GM23338 (cell line): ENCODE measurements around the gene ADCY3. TPM values are rescaled to one million over a fixed set of nuclear protein-coding genes. Genes with fewer than 3 reads are reported as not detected.

Source experiments
- ATAC-seq: fragments of 200-7000 bp; cut with Tn5 transposase; 3 replicates; pipeline ENCODE4 v1.9.1; 2020
- DNase-seq: peaks from one replicate; pipeline ENCODE4 v3.0.0-alpha.2; 2015; ENCODE audit warnings: low spot score
- H2AFZ ChIP-seq: fragments of 200-600 bp; sonication (generic); 2 replicates; pipeline ENCODE4 v1.8.0; 2016; ENCODE audit warnings: antibody characterized with exemption, mild to moderate bottlenecking, moderate library complexity
- H3F3A ChIP-seq: fragments of 200-600 bp; sonication (generic); replicated peaks from 2 replicates; pipeline ENCODE4 v1.8.0; 2017; ENCODE audit warnings: antibody characterized with exemption, mixed run types, low read depth
- H3K27ac ChIP-seq: fragments of 200-600 bp; sonication (generic); 2 replicates; pipeline ENCODE4 v1.6.1; 2016; ENCODE audit warnings: low read depth
- H3K27me3 ChIP-seq: fragments of 200-600 bp; sonication (generic); 2 replicates; pipeline ENCODE4 v1.8.0; 2016; ENCODE audit warnings: mild to moderate bottlenecking, mixed run types, moderate library complexity; ENCODE audit not compliant: insufficient read depth
- H3K36me3 ChIP-seq: fragments of 200-600 bp; sonication (generic); 2 replicates; pipeline ENCODE4 v1.8.0; 2016; ENCODE audit warnings: mild to moderate bottlenecking; ENCODE audit not compliant: insufficient read depth
- H3K4me1 ChIP-seq: fragments of 200-600 bp; sonication (generic); 2 replicates; pipeline ENCODE4 v1.8.0; 2016; ENCODE audit warnings: mild to moderate bottlenecking, moderate library complexity; ENCODE audit not compliant: insufficient read depth
- H3K4me2 ChIP-seq: fragments of 200-600 bp; sonication (generic); 2 replicates; pipeline ENCODE4 v1.7.1; 2017; ENCODE audit warnings: mixed run types
- H3K4me3 ChIP-seq: fragments of 200-600 bp; sonication (generic); 2 replicates; pipeline ENCODE4 v1.6.1; 2016; ENCODE audit warnings: mixed run types
- H3K79me2 ChIP-seq: fragments of 200-600 bp; sonication (generic); replicated peaks from 2 replicates; pipeline ENCODE4 v1.8.0; 2017; ENCODE audit warnings: mild to moderate bottlenecking; ENCODE audit not compliant: insufficient read depth
- H3K9me2 ChIP-seq: fragments of 200-600 bp; sonication (generic); 2 replicates; pipeline ENCODE4 v1.8.0; 2017; ENCODE audit not compliant: insufficient read depth
- H4K20me1 ChIP-seq: fragments of 200-600 bp; sonication (generic); replicated peaks from 2 replicates; pipeline ENCODE4 v1.8.0; 2017; ENCODE audit warnings: mild to moderate bottlenecking; ENCODE audit not compliant: insufficient read depth
- H3K27ac Mint-ChIP-seq: 2 replicates; pipeline ENCODE4 v1.8.0; 2020; ENCODE audit warnings: inconsistent platforms, mild to moderate bottlenecking, moderate library complexity, mixed read lengths
- H3K27me3 Mint-ChIP-seq: 3 replicates; pipeline ENCODE4 v1.8.0; 2022; ENCODE audit warnings: low read depth, mild to moderate bottlenecking, moderate library complexity, mixed read lengths, inconsistent platforms; ENCODE audit not compliant: insufficient read depth, poor library complexity
- H3K36me3 Mint-ChIP-seq: 3 replicates; pipeline ENCODE4 v1.8.0; 2021; ENCODE audit warnings: low read depth, mild to moderate bottlenecking, inconsistent platforms, moderate library complexity, mixed read lengths
- H3K4me1 Mint-ChIP-seq: 3 replicates; pipeline ENCODE4 v1.8.0; 2020; ENCODE audit warnings: mild to moderate bottlenecking, inconsistent platforms, mixed read lengths
- H3K4me3 Mint-ChIP-seq: 3 replicates; pipeline ENCODE4 v1.8.0; 2021; ENCODE audit warnings: moderate library complexity, mild to moderate bottlenecking, inconsistent platforms, mixed read lengths
- H3K9me3 Mint-ChIP-seq: 3 replicates; pipeline ENCODE4 v1.8.0; 2020; ENCODE audit warnings: moderate library complexity, mild to moderate bottlenecking, inconsistent platforms, mixed read lengths
- CREB1 ChIP-seq: fragments of 250-450 bp; sonication (Bioruptor Pico); IDR thresholded peaks from 2 replicates; pipeline ENCODE4 v1.5.0; 2020; ENCODE audit warnings: low read depth, mild to moderate bottlenecking, moderate library complexity
- CTCF ChIP-seq, 2 experiments: fragments of 200-600 bp in 1 of 2; sonication (generic) in 1 of 2; conservative IDR thresholded peaks; 2 replicates each; pipeline versions ENCODE4 v1.5.1 to v1.6.1; 2016 to 2017; ENCODE audit warnings: antibody characterized with exemption in 2 of 2, low read depth in 2 of 2, mild to moderate bottlenecking in 2 of 2, moderate library complexity in 1 of 2
- ETS1 ChIP-seq: IDR thresholded peaks from 2 replicates; pipeline ENCODE4 v1.6.1; 2016; ENCODE audit warnings: antibody characterized with exemption
- EZH2 ChIP-seq: fragments of 200-600 bp; sonication (generic); IDR thresholded peaks from one replicate; pipeline ENCODE4 v1.8.0; 2017; ENCODE audit warnings: antibody characterized with exemption, mild to moderate bottlenecking, low read depth; ENCODE audit not compliant: unreplicated experiment
- JUNB ChIP-seq: IDR thresholded peaks from one replicate; pipeline ENCODE4 v1.6.1; 2016; ENCODE audit warnings: antibody characterized with exemption; ENCODE audit not compliant: unreplicated experiment
- NANOG ChIP-seq: IDR thresholded peaks from 2 replicates; pipeline ENCODE4 v1.6.1; 2016; ENCODE audit warnings: antibody characterized with exemption, borderline replicate concordance
- REST ChIP-seq: IDR thresholded peaks from one replicate; pipeline ENCODE4 v1.6.1; 2018; ENCODE audit warnings: antibody characterized with exemption; ENCODE audit not compliant: unreplicated experiment
- ZNF114 ChIP-seq: fragments of 250-450 bp; sonication (Bioruptor Pico); IDR thresholded peaks from 2 replicates; pipeline ENCODE4 v1.5.0; 2020; ENCODE audit warnings: mild to moderate bottlenecking, moderate library complexity
- ZNF462 ChIP-seq: fragments of 250-450 bp; sonication (Bioruptor Pico); IDR thresholded peaks from 2 replicates; pipeline ENCODE4 v1.5.0; 2020; ENCODE audit warnings: mild to moderate bottlenecking, moderate library complexity
- polyA plus RNA-seq: library from polyadenylated mRNA; unstranded; fragments of >200 nt; fragmentation: Nextera tagmentation; extraction: Ambion mirVana; gene quantifications from 2 replicates; pipeline ENCODE4 v1.2.1, GENCODE V29; 2016
- total RNA-seq: library from RNA; depleted of rRNA; stranded (reverse); fragments of >200 nt; shearing (Covaris generic); gene quantifications from 2 replicates; pipeline ENCODE4 v1.2.3, GENCODE V29; 2014

ADCY3 gene
- total and polyA plus RNA-seq, 2 experiments from 2014 or later: 9.7 to 32.4 TPM

- TF ChIP-seq REST (no peak), EZH2 (no peak), JUNB (no peak), CTCF (conservative IDR thresholded peaks at IDR 0.05; ENCODE audit: low read depth in 2 of 2) (no peak), CREB1 (CRISPR knock-in tag) (no peak), ZNF114 (CRISPR knock-in tag) (no peak), ETS1 (no peak)
Measured at GRCh38 chr2:24824071-24824588, 95.9 kb downstream of the ADCY3 start (continued).

GRCh38 chr2:24822049-24822706 is 97.9 kb downstream of the ADCY3 start:
- ATAC-seq: peak; percentile 76
- peak; percentile 89 for DNase-seq

More at GRCh38 chr2:24822049-24822706, 97.9 kb downstream of the ADCY3 start:
- Mint-ChIP-seq H3K9me3 (no peaks in the 10 kb centered on the region), H3K27me3 (peaks cover 31% of the 10 kb centered on the region), H3K4me3 (peak overlapping the region; percentile 47; the same call in 2 of the 3 replicates), H3K27ac (peak overlapping the region; percentile 76), H3K4me1 (peaks cover 45% of the 10 kb centered on the region), H3K36me3 (peaks cover 96% of the 10 kb centered on the region)
- no peaks in the 10 kb centered on the region; the same call in 1 of the 2 replicates for H3K9me2 ChIP-seq
- no peak overlapping the region for H2AFZ ChIP-seq
- peaks cover 10% of the 10 kb centered on the region; the same call in 1 of the 2 replicates for H4K20me1 ChIP-seq
- peak overlapping the region; percentile 50 for H3K4me2 ChIP-seq
- H3K4me1 ChIP-seq: peaks cover 22% of the 10 kb centered on the region
- H3K36me3 ChIP-seq: peaks cover 16% of the 10 kb centered on the region
- H3F3A ChIP-seq: peaks cover 18% of the 10 kb centered on the region; the same call in 1 of the 2 replicates
- no peaks in the 10 kb centered on the region for H3K27me3 ChIP-seq
- TF ChIP-seq EZH2: no peak
- TF ChIP-seq NANOG: peak; percentile 80; the same call in 1 of the 2 replicates
- peak; percentile 39 for TF ChIP-seq CREB1 (CRISPR knock-in tag)
- peak; percentile 77; the same call in 1 of the 2 replicates for TF ChIP-seq ZNF462
- no peaks in the 10 kb centered on the region for H3K79me2 ChIP-seq
- peak overlapping the region; percentile 21; the same call in 1 of the 2 replicates for H3K4me3 ChIP-seq
- H3K27ac ChIP-seq: peak overlapping the region; percentile 81; the same call in 1 of the 2 replicates
